ENCODE data around the gene KRT76.

KRT76 gene

GRCh38 chr12:52756281-52756960 lies 20.7 kb downstream of the KRT76 start:
- Histone ChIP-seq H3K27ac (no peak overlapping the region), H3K4me2 (no peak overlapping the region), H3K4me3 (IDR thresholded peaks at IDR 0.05; ENCODE audit: insufficient read depth, low read depth, low read length) (no peak overlapping the region), H4K20me1 (ENCODE audit: insufficient read depth) (no peaks in the 10 kb centered on the region), H3K79me2 (ENCODE audit: insufficient read depth, low read depth) (no peaks in the 10 kb centered on the region), H2AFZ (ENCODE audit: low read depth) (no peak overlapping the region), H3K4me1 (ENCODE audit: low read depth, poor library complexity, severe bottlenecking) (no peaks in the 10 kb centered on the region), H3K36me3 (ENCODE audit: insufficient read depth) (no peaks in the 10 kb centered on the region), H3K9ac (no peak overlapping the region), H3K27me3 (ENCODE audit: insufficient read depth, low read depth) (no peaks in the 10 kb centered on the region; the same call in 1 of the 2 replicates)
- TF ChIP-seq CTCF (conservative IDR thresholded peaks at IDR 0.05; ENCODE audit: low read depth, low read length): no peak

- Histone ChIP-seq H3K4me1 (ENCODE audit: low read depth, poor library complexity, severe bottlenecking) (no peaks in the 10 kb centered on the region), H2AFZ (ENCODE audit: low read depth) (no peak overlapping the region), H4K20me1 (ENCODE audit: insufficient read depth) (no peaks in the 10 kb centered on the region), H3K27me3 (ENCODE audit: insufficient read depth, low read depth) (peaks cover 6% of the 10 kb centered on the region; the same call in 1 of the 2 replicates), H3K79me2 (ENCODE audit: insufficient read depth, low read depth) (no peaks in the 10 kb centered on the region), H3K4me3 (IDR thresholded peaks at IDR 0.05; ENCODE audit: insufficient read depth, low read depth, low read length) (no peak overlapping the region), H3K4me2 (no peak overlapping the region), H3K9ac (no peak overlapping the region), H3K27ac (no peak overlapping the region), H3K36me3 (ENCODE audit: insufficient read depth) (no peaks in the 10 kb centered on the region)
- TF ChIP-seq CTCF (conservative IDR thresholded peaks at IDR 0.05; ENCODE audit: low read depth, low read length): no peak
These were observed 21.6 kb downstream of the KRT76 start for GRCh38 chr12:52755533-52755932.

GRCh38 chr12:52754135-52754534 lies 23.0 kb downstream of the KRT76 start:
- no peaks in the 10 kb centered on the region for H3K36me3 ChIP-seq (ENCODE audit: insufficient read depth)
- no peaks in the 10 kb centered on the region for H3K4me1 ChIP-seq (ENCODE audit: low read depth, poor library complexity, severe bottlenecking)
- H3K4me3 ChIP-seq (IDR thresholded peaks at IDR 0.05; ENCODE audit: insufficient read depth, low read depth, low read length): no peak overlapping the region
- H2AFZ ChIP-seq (ENCODE audit: low read depth): no peak overlapping the region
- H3K4me2 ChIP-seq: no peak overlapping the region
- no peak overlapping the region for H3K9ac ChIP-seq
- H3K27ac ChIP-seq: no peak overlapping the region
- no peaks in the 10 kb centered on the region for H4K20me1 ChIP-seq (ENCODE audit: insufficient read depth)
- TF ChIP-seq CTCF (conservative IDR thresholded peaks at IDR 0.05; ENCODE audit: low read depth, low read length): no peak
- H3K27me3 ChIP-seq (ENCODE audit: insufficient read depth, low read depth): peaks cover 12% of the 10 kb centered on the region; the same call in 1 of the 2 replicates
- no peaks in the 10 kb centered on the region for H3K79me2 ChIP-seq (ENCODE audit: insufficient read depth, low read depth)

- no peaks in the 10 kb centered on the region for H3K79me2 ChIP-seq (ENCODE audit: insufficient read depth, low read depth)
- no peaks in the 10 kb centered on the region for H4K20me1 ChIP-seq (ENCODE audit: insufficient read depth)
- no peak for TF ChIP-seq CTCF (conservative IDR thresholded peaks at IDR 0.05; ENCODE audit: low read depth, low read length)
- H3K4me1 ChIP-seq (ENCODE audit: low read depth, poor library complexity, severe bottlenecking): no peaks in the 10 kb centered on the region
- no peak overlapping the region for H2AFZ ChIP-seq (ENCODE audit: low read depth)
- H3K27me3 ChIP-seq (ENCODE audit: insufficient read depth, low read depth): peaks cover 12% of the 10 kb centered on the region; the same call in 1 of the 2 replicates
- H3K4me3 ChIP-seq (IDR thresholded peaks at IDR 0.05; ENCODE audit: insufficient read depth, low read depth, low read length): no peak overlapping the region
- no peak overlapping the region for H3K9ac ChIP-seq
- no peaks in the 10 kb centered on the region for H3K36me3 ChIP-seq (ENCODE audit: insufficient read depth)
- H3K4me2 ChIP-seq: no peak overlapping the region
- H3K27ac ChIP-seq: no peak overlapping the region
These were observed 23.9 kb downstream of the KRT76 start for GRCh38 chr12:52753283-52753682.

Data from KMS-11 (cell line).